Endothelial cell (in vitro differentiated cells): ENCODE results near the gene FOXI1. TPM values are rescaled to one million over a fixed set of nuclear protein-coding genes. Genes with fewer than 3 reads are reported as not detected.

Experiments
- DNase-seq: peaks from one replicate; pipeline ENCODE4 v3.0.0; 2021; ENCODE audit warnings: low spot score
- H3K27ac Mint-ChIP-seq: one replicate; pipeline ENCODE4 v1.8.0; 2021; ENCODE audit warnings: mixed read lengths, inconsistent platforms; ENCODE audit not compliant: unreplicated experiment
- H3K27me3 Mint-ChIP-seq: one replicate; pipeline ENCODE4 v1.8.0; 2021; ENCODE audit warnings: mild to moderate bottlenecking, moderate library complexity, mixed read lengths, inconsistent platforms; ENCODE audit not compliant: unreplicated experiment
- H3K36me3 Mint-ChIP-seq: one replicate; pipeline ENCODE4 v1.8.0; 2021; ENCODE audit warnings: mild to moderate bottlenecking, low read depth, mixed read lengths, inconsistent platforms; ENCODE audit not compliant: unreplicated experiment
- H3K4me1 Mint-ChIP-seq: one replicate; pipeline ENCODE4 v1.8.0; 2021; ENCODE audit warnings: mild to moderate bottlenecking, mixed read lengths, inconsistent platforms; ENCODE audit not compliant: unreplicated experiment
- H3K4me3 Mint-ChIP-seq: one replicate; pipeline ENCODE4 v1.8.0; 2021; ENCODE audit warnings: mild to moderate bottlenecking, mixed read lengths, inconsistent platforms; ENCODE audit not compliant: unreplicated experiment
- H3K9me3 Mint-ChIP-seq: one replicate; pipeline ENCODE4 v1.8.0; 2021; ENCODE audit warnings: mixed read lengths, inconsistent platforms; ENCODE audit not compliant: unreplicated experiment
- CTCF ChIP-seq: fragments of 200-600 bp; sonication (generic); IDR thresholded peaks from one replicate; pipeline ENCODE4 v1.5.0; 2021; ENCODE audit warnings: antibody characterized with exemption; ENCODE audit not compliant: unreplicated experiment
- total RNA-seq: library from RNA; stranded (reverse); fragmentation: NEBNext Ultra II Directional; extraction: Animal tissue kit (Norgen Biotek cat#: 25700); gene quantifications from one replicate; pipeline ENCODE4 v1.2.1, GENCODE V29; 2021; ENCODE audit not compliant: unreplicated experiment

The FOXI1 gene
- total RNA-seq, 1 donor from 2014 or later, result 2.2 TPM

- Mint-ChIP-seq H3K9me3 (no peaks in the 10 kb centered on the region), H3K4me3 (no peak overlapping the region), H3K27me3 (peaks cover 4% of the 10 kb centered on the region), H3K36me3 (peaks cover 6% of the 10 kb centered on the region), H3K27ac (no peak overlapping the region), H3K4me1 (peaks cover 3% of the 10 kb centered on the region)
- no peak for TF ChIP-seq CTCF
- DNase-seq, result no peak
Observed at GRCh38 chr5:170143710-170144109, 38.0 kb downstream of the FOXI1 start.

- Mint-ChIP-seq H3K27me3 (peaks cover 2% of the 10 kb centered on the region), H3K27ac (no peak overlapping the region), H3K4me1 (peaks cover 10% of the 10 kb centered on the region), H3K36me3 (peaks cover 6% of the 10 kb centered on the region), H3K4me3 (no peak overlapping the region), H3K9me3 (no peaks in the 10 kb centered on the region)
- no peak for DNase-seq
- no peak for TF ChIP-seq CTCF
Observed at GRCh38 chr5:170144286-170145023, 38.8 kb downstream of the FOXI1 start.

- no peak for TF ChIP-seq CTCF
- H3K9me3 Mint-ChIP-seq, result no peaks in the 10 kb centered on the region
- no peak overlapping the region for H3K4me3 Mint-ChIP-seq
- H3K27ac Mint-ChIP-seq, result no peak overlapping the region
- H3K4me1 Mint-ChIP-seq, result peaks cover 10% of the 10 kb centered on the region
- DNase-seq, result no peak
- H3K36me3 Mint-ChIP-seq, result peaks cover 6% of the 10 kb centered on the region
- H3K27me3 Mint-ChIP-seq, result peaks cover 2% of the 10 kb centered on the region
Observed at GRCh38 chr5:170145462-170145861, 39.8 kb downstream of the FOXI1 start.

DNA sequence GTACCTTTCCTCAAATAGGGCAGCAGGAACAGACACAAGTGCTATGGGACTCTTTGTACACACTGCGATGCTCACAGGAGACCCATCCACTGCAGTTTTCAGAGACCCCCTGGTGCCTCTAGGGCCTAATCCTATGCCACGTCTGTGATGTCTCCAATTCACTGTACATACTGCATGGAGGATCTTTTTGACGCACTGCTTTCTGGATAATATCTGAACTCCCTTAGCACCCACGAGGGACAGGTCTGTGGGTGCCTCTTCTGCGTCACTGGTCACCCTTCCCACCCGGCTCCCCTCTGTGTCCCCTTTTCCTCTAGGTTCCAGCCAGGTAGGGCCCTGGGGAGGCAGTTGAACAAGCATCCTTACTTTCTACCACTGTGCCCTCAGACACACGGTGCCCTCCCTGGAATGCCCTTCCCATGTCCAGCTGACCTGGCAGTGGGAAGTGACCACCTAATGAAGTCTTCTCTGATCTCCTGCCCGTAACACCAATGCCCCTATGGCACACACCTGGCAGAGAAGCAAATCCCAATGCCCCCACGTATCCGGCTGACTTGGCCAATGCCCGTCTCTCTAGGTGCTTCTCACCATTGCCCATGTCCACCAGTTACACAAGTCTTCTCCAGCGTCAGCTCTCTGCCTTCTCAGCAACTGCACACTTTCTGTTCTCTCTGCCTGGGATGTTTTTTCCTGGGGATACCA, 41.5 kb downstream of the FOXI1 start:
- H3K27ac Mint-ChIP-seq, result no peak overlapping the region
- no peak for TF ChIP-seq CTCF
- peaks cover 2% of the 10 kb centered on the region for H3K36me3 Mint-ChIP-seq
- no peak overlapping the region for H3K4me3 Mint-ChIP-seq
- H3K4me1 Mint-ChIP-seq, result peaks cover 10% of the 10 kb centered on the region
- no peaks in the 10 kb centered on the region for H3K9me3 Mint-ChIP-seq
- H3K27me3 Mint-ChIP-seq, result peaks cover 2% of the 10 kb centered on the region
- no peak for DNase-seq

DNA sequence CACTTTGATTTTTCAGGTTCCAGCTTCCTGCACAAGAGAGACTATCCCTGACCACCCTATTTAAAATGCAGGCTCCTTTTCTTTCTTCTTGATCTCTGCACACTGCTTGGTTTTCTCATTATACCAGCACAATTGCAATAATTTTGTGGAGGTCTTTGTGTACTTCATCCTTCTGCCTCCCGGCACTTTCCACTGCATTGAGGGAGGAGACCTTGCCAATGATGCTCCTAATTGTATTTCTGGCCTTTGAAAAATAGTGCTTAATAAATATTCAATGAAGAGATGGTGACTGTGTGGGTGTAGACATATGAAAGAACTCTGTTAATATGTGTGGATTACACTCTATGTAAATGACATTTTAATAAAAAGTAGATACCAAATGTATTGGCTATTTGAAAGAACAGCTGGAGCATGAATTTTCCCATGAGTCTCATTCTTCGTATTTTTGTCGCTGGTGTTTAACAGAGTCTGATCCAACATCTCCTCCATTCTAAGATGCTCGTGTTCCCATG, 42.1 kb downstream of the FOXI1 start:
- Mint-ChIP-seq H3K27ac (no peak overlapping the region), H3K4me1 (peaks cover 13% of the 10 kb centered on the region), H3K36me3 (no peaks in the 10 kb centered on the region), H3K9me3 (no peaks in the 10 kb centered on the region), H3K27me3 (peaks cover 2% of the 10 kb centered on the region), H3K4me3 (no peak overlapping the region)
- DNase-seq, result no peak
- no peak for TF ChIP-seq CTCF
